ENCODE data around the gene DYSF.

DNA sequence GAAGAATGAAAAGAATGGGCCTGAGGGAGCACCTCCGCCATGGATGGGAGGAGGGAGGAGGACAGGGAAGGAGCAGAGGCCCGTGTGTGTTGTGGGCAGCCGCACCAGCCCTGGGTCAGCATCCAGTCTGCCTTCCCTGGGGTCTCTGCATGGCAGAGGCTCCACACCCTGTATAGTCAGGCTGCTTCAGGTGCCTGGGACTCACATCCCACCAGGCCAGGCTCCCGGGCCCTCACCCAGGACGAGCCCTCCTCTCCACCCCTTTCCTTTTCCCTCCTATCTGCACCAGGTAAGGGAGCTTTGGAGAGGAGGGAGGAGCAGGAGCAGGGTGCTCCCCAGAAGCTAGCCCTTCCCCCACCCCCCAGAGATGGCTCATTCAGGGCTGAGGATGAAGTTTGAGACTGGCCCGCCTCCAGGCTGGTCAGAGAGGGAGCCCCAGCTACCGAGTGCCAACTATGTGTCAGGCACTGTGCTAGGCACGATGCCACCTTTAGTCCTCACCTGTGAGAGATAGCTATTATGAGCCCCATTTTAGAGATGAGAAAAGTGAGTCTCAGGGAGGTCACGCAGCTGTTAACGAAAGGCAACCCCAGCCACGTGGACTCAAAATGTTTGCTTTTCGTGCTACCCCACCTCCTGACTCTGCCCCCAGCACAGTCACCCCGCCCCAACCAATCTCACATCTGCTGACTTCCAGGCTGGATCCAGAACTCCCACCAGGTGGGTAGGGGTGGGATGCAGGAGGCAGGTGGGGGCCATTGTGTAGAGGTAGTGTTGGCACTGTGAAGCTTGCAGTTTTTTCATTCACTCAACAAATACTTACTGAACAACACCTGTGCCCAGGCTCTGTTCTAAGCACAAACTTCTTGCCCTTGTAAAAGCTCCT, 242.1 kb downstream of the DYSF start:
- TF ChIP-seq, protein P1, sequence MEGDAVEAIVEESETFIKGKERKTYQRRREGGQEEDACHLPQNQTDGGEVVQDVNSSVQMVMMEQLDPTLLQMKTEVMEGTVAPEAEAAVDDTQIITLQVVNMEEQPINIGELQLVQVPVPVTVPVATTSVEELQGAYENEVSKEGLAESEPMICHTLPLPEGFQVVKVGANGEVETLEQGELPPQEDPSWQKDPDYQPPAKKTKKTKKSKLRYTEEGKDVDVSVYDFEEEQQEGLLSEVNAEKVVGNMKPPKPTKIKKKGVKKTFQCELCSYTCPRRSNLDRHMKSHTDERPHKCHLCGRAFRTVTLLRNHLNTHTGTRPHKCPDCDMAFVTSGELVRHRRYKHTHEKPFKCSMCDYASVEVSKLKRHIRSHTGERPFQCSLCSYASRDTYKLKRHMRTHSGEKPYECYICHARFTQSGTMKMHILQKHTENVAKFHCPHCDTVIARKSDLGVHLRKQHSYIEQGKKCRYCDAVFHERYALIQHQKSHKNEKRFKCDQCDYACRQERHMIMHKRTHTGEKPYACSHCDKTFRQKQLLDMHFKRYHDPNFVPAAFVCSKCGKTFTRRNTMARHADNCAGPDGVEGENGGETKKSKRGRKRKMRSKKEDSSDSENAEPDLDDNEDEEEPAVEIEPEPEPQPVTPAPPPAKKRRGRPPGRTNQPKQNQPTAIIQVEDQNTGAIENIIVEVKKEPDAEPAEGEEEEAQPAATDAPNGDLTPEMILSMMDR (conservative IDR thresholded peaks at IDR 0.05) = no peak
- TF ChIP-seq ZFX (IDR thresholded peaks at IDR 0.05) = no peak

Data from C4-2B (cell line).